Activated naive CD4-positive, alpha-beta T cell treated with anti-CD3 and anti-CD28 coated beads for 36 hours (primary cell): ENCODE data around the gene IQCF6. TPM values are rescaled to one million over a fixed set of nuclear protein-coding genes. Genes with fewer than 3 reads are reported as not detected.
A peak's percentile ranks its signal among the peaks of the same experiment; 100 is the strongest.
"Not testable (repeated sequence)": the region's sequence is repeated elsewhere in the genome, so short reads cannot be mapped to it uniquely, and the experiment has no call there.

ENCODE experiments used
- CTCF ChIA-PET: fragments of 350-600 bp; sonication (Branson Sonifier 250); formaldehyde crosslinking; loops from one replicate; lab custom pipeline; 2021; ENCODE audit warnings: antibody characterized with exemption; lab: Charles Lee
- DNase-seq: peaks from one replicate; pipeline ENCODE4 v3.0.0-alpha.2; 2020
- H3K27ac Mint-ChIP-seq: one replicate; pipeline ENCODE4 v1.8.0; 2021; ENCODE audit warnings: mild to moderate bottlenecking, mixed read lengths
- H3K27me3 Mint-ChIP-seq: one replicate; pipeline ENCODE4 v1.8.0; 2021; ENCODE audit warnings: low read depth, mixed read lengths
- H3K36me3 Mint-ChIP-seq: one replicate; pipeline ENCODE4 v1.8.0; 2021; ENCODE audit warnings: low read depth, mixed read lengths
- H3K4me1 Mint-ChIP-seq: one replicate; pipeline ENCODE4 v1.8.0; 2021; ENCODE audit warnings: low read depth, mixed read lengths
- H3K4me3 Mint-ChIP-seq: one replicate; pipeline ENCODE4 v1.8.0; 2021; ENCODE audit warnings: mild to moderate bottlenecking, moderate library complexity, mixed read lengths
- H3K9me3 Mint-ChIP-seq: one replicate; pipeline ENCODE4 v1.8.0; 2021; ENCODE audit warnings: mixed read lengths
- intact Hi-C: fragments of 100-400 bp; cut with micrococcal nuclease; formaldehyde crosslinking; loops from one replicate; pipeline ENCODE4 v1.15.1; 2023
- total RNA-seq, 2 experiments: library from RNA; stranded (reverse); gene quantifications; one replicate each; pipeline ENCODE4 v1.2.3, GENCODE V29; 2021

The IQCF6 gene
- total RNA-seq, 2 experiments from 2014 or later, result not detected

- intact Hi-C loops, result loop anchor here (1.0 to 5.0 kb wide), 5 partner anchors 78 to 411 kb away; no protein-coding TSS in a partner anchor
- Mint-ChIP-seq H3K4me1 (peaks cover 22% of the 10 kb centered on the region), H3K9me3 (no peaks in the 10 kb centered on the region), H3K4me3 (no peak overlapping the region), H3K27ac (no peak overlapping the region), H3K36me3 (no peaks in the 10 kb centered on the region), H3K27me3 (peaks cover 5% of the 10 kb centered on the region)
- CTCF ChIA-PET, result interaction anchor here (0.5 to 3.7 kb wide), 13 partner anchors 11 to 317 kb away, joined by 3 to 22 read pairs (median 3); partner anchors contain the start of gene IQCF5
- DNase-seq, result peak; percentile 35
These were observed 21.1 kb upstream of the IQCF6 start for GRCh38 chr3:51799879-51800749.

DNA sequence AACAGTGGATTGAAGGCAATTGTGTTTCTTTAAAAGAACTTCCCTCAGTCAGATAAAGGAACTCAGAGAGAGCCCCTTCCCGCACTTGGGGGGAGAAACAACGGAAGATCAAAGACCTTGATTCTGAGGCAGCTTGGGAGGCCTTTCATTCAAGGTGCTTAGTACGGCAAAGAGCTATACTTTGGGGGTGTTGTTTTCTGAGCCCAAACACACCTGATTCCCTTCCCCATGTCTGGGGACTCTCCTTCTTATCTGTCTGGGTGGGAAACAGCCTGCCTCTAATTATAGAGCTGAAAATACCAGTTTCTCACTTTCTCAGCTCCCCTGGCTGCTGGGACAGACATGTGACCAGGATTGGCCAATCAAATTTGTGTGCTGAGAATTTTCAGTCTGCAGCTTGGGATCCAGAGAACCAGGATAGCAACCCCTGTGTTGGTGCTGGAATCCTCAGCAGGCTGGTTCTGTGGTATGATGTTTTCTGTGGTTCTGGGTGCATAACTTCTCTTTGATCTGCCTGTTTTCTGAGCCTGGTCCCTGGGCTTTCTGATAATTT lies 19.4 kb upstream of the IQCF6 start:
- Mint-ChIP-seq H3K4me3 (no peak overlapping the region), H3K27me3 (peaks cover 2% of the 10 kb centered on the region)
- intact Hi-C loops, result no loop called here

GRCh38 chr3:51796854-51797253 lies 17.8 kb upstream of the IQCF6 start:
- Mint-ChIP-seq H3K9me3 (no peaks in the 10 kb centered on the region), H3K27ac (no peak overlapping the region), H3K4me3 (no peak overlapping the region), H3K4me1 (peaks cover 22% of the 10 kb centered on the region), H3K36me3 (no peaks in the 10 kb centered on the region), H3K27me3 (peaks cover 2% of the 10 kb centered on the region)
- intact Hi-C loops, result no loop called here
- DNase-seq, result peak; percentile 46
- CTCF ChIA-PET, result interaction anchor here (2.3 to 4.0 kb wide), 4 partner anchors 23 to 86 kb away, joined by 4 to 38 read pairs (median 9); no protein-coding TSS in a partner anchor

More for the DNA sequence above, 19.4 kb upstream of the IQCF6 start:
- CTCF ChIA-PET, result interaction anchor here (0.9 to 4.0 kb wide), 12 partner anchors 21 to 298 kb away, joined by 3 to 38 read pairs (median 4); no protein-coding TSS in a partner anchor
- no peak overlapping the region for H3K27ac Mint-ChIP-seq
- DNase-seq, result no peak
- H3K4me1 Mint-ChIP-seq, result peaks cover 22% of the 10 kb centered on the region
- H3K9me3 Mint-ChIP-seq, result no peaks in the 10 kb centered on the region
- no peaks in the 10 kb centered on the region for H3K36me3 Mint-ChIP-seq

- peaks cover 2% of the 10 kb centered on the region for H3K27me3 Mint-ChIP-seq
- no peaks in the 10 kb centered on the region for H3K9me3 Mint-ChIP-seq
- no peak overlapping the region for H3K27ac Mint-ChIP-seq
- H3K36me3 Mint-ChIP-seq, result no peaks in the 10 kb centered on the region
- CTCF ChIA-PET, result no interaction called here
- DNase-seq, result no peak
- no peak overlapping the region for H3K4me3 Mint-ChIP-seq
- peaks cover 16% of the 10 kb centered on the region for H3K4me1 Mint-ChIP-seq
- intact Hi-C loops, result no loop called here
These were observed 15.2 kb upstream of the IQCF6 start for GRCh38 chr3:51794206-51794605.

DNA sequence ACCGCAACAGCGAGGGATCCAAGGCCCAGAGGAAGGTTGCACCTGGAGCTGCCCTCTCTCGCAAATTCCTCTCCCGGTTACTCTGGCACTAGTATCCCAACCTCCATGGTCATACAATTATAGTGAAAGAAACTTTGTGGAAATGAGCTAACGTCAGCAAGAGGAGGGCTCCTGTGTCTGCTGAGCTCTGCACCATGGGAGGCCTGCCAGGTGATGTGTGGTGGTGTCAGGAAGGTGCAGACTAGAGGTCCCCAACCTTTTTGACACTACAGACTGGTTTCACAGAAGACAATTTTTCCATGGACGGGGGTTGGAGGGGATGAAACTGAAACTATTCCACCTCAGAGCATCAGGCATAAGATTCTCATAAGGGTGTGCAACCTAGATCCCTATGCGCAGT lies 13.2 kb upstream of the IQCF6 start:
- intact Hi-C loops, result no loop called here
- Mint-ChIP-seq H3K36me3 (no peaks in the 10 kb centered on the region), H3K4me1 (peaks cover 6% of the 10 kb centered on the region), H3K27ac (no peak overlapping the region), H3K4me3 (no peak overlapping the region), H3K27me3 (peaks cover 2% of the 10 kb centered on the region), H3K9me3 (no peaks in the 10 kb centered on the region)
- no peak for DNase-seq
- CTCF ChIA-PET, result interaction anchor here (0.7 kb wide), 1 partner anchor 17 kb away, joined by 4 read pairs; no protein-coding TSS in a partner anchor

DNA sequence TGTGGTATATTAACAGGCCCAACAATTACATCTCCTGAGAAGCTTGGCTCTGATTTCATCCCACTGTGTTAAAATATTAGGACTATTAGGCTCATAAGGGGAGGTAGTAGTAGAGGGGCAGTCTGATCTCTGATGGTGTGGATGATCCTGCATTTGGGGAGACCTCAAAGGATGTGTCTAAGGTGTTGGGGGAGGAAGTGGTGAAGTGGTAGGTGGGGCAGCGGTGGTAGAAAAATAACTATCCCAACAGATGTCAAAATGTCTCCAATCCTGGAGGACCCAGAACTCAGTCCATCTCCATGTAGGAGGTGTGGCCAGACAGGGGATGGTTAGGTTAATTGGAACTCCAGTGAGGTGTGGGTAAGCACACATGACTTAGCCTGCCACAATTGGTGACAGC lies 10.4 kb upstream of the IQCF6 start:
- DNase-seq, result no peak
- CTCF ChIA-PET, result interaction anchor here (1.0 to 1.2 kb wide), 3 partner anchors 11 to 120 kb away, joined by 3 to 5 read pairs (median 3); no protein-coding TSS in a partner anchor
- no peak overlapping the region for H3K27ac Mint-ChIP-seq
- peaks cover 2% of the 10 kb centered on the region for H3K27me3 Mint-ChIP-seq
- intact Hi-C loops, result no loop called here
- H3K4me1 Mint-ChIP-seq, result no peaks in the 10 kb centered on the region
- no peak overlapping the region for H3K4me3 Mint-ChIP-seq
- no peaks in the 10 kb centered on the region for H3K36me3 Mint-ChIP-seq
- H3K9me3 Mint-ChIP-seq, result no peaks in the 10 kb centered on the region

- H3K4me1 Mint-ChIP-seq, H3K27ac Mint-ChIP-seq, DNase-seq, H3K9me3 Mint-ChIP-seq, H3K4me3 Mint-ChIP-seq, CTCF ChIA-PET, intact Hi-C loops, H3K27me3 Mint-ChIP-seq, H3K36me3 Mint-ChIP-seq: not testable (repeated sequence)
These were observed 8.5 kb upstream of the IQCF6 start for GRCh38 chr3:51787576-51787975.

DNA sequence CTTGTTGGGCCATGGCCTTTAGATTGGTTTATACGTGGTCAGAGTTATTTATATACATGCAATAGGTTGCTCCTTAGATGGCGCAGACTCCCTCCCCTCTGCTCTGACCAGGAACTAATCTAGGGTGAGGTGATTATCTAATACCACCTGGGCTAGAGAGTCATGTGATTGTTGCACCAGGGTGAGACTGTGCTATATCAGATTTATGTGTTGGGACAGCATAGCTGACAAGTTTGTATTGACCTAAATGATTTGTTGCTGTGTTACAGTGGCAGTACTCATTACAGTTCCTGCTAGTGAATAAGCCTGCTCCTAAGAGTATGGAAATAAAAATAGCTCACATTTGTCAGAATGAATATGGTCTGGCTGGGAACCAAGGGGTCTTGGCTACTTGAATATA lies 7.2 kb upstream of the IQCF6 start:
- no peak for DNase-seq
- Mint-ChIP-seq H3K36me3 (no peaks in the 10 kb centered on the region), H3K27me3 (peaks cover 2% of the 10 kb centered on the region), H3K4me1 (no peaks in the 10 kb centered on the region), H3K27ac (no peak overlapping the region), H3K9me3 (no peaks in the 10 kb centered on the region), H3K4me3 (no peak overlapping the region)
- CTCF ChIA-PET, result interaction anchor here (0.6 kb wide), 1 partner anchor 286 kb away, joined by 3 read pairs; no protein-coding TSS in a partner anchor
- intact Hi-C loops, result no loop called here

DNA sequence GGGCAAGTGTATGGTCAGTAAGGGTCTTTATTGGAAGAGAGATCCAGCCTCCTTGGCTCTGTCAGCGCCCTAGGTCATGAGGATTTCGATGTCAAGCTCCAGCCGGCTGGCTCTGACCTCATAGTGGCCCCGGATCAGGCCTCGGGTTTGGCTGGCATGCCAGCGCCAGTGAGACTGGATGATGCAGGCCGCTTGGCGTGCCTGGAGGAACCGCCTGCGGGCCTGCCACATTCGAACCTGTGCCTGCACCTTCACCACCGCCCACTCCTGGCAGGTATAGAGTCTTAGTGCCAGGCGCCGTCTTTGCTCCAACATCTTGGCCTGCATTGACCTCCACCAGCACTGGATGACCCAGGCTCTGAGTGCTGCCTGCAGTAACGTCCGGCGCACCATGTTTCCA lies 483 bp downstream of the IQCF6 start:
- Mint-ChIP-seq H3K9me3 (no peaks in the 10 kb centered on the region), H3K27me3 (peaks cover 3% of the 10 kb centered on the region), H3K36me3 (no peaks in the 10 kb centered on the region), H3K27ac (no peak overlapping the region), H3K4me3 (no peak overlapping the region), H3K4me1 (no peaks in the 10 kb centered on the region)
- intact Hi-C loops, result no loop called here
- CTCF ChIA-PET, result no interaction called here
- DNase-seq, result no peak

DNA sequence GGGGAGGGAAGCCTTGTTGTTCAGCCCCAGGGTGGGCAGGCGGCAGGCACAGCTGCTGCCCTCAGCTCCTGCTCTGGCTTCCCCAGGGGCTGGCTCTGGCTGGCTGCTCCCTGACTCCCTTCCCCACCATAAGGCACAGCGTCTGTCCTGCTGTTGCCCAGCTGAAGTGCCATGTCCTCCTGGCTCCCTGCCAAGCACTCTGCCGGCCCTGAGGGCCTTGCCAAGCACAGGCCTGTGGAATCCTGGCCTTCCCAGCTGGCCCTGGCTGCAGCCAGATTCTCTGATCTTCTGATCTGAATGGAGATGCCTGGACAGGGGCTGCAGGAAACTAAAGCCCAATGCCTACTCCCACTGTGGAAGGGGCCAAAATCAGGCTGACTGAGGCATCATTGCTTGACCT lies 1.1 kb downstream of the IQCF6 start:
- Mint-ChIP-seq H3K27ac (no peak overlapping the region), H3K27me3 (peaks cover 8% of the 10 kb centered on the region), H3K4me3 (no peak overlapping the region), H3K4me1 (no peaks in the 10 kb centered on the region), H3K9me3 (no peaks in the 10 kb centered on the region), H3K36me3 (no peaks in the 10 kb centered on the region)
- DNase-seq, result no peak
- intact Hi-C loops, result no loop called here
- CTCF ChIA-PET, result no interaction called here

GRCh38 chr3:51773529-51774056 lies 5.4 kb downstream of the IQCF6 start:
- CTCF ChIA-PET, result no interaction called here
- intact Hi-C loops, result no loop called here
- H3K36me3 Mint-ChIP-seq, result no peaks in the 10 kb centered on the region
- H3K27ac Mint-ChIP-seq, result no peak overlapping the region
- peaks cover 10% of the 10 kb centered on the region for H3K27me3 Mint-ChIP-seq
- H3K9me3 Mint-ChIP-seq, result no peaks in the 10 kb centered on the region
- no peak overlapping the region for H3K4me3 Mint-ChIP-seq
- no peaks in the 10 kb centered on the region for H3K4me1 Mint-ChIP-seq
- DNase-seq, result no peak

GRCh38 chr3:51759203-51759602 lies 19.8 kb downstream of the IQCF6 start:
- intact Hi-C loops, result no loop called here
- no peaks in the 10 kb centered on the region for H3K27me3 Mint-ChIP-seq
- CTCF ChIA-PET, result interaction anchor here (0.9 kb wide), 1 partner anchor 40 kb away, joined by 4 read pairs; no protein-coding TSS in a partner anchor
- DNase-seq, result no peak
- H3K9me3 Mint-ChIP-seq, result peaks cover 10% of the 10 kb centered on the region
- peaks cover 6% of the 10 kb centered on the region for H3K36me3 Mint-ChIP-seq
- H3K27ac Mint-ChIP-seq, result no peak overlapping the region
- no peak overlapping the region for H3K4me3 Mint-ChIP-seq
- no peaks in the 10 kb centered on the region for H3K4me1 Mint-ChIP-seq
